ENCODE measurements around the gene TTC7B. TPM values are rescaled to one million over a fixed set of nuclear protein-coding genes. Genes with fewer than 3 reads are reported as not detected.

Gene TTC7B
- total and polyA plus RNA-seq, 2 of the 8 experiments (the other 6 are each of a cell fraction or from before 2014, with no cell fraction given): 23.7 to 34.0 TPM

DNA sequence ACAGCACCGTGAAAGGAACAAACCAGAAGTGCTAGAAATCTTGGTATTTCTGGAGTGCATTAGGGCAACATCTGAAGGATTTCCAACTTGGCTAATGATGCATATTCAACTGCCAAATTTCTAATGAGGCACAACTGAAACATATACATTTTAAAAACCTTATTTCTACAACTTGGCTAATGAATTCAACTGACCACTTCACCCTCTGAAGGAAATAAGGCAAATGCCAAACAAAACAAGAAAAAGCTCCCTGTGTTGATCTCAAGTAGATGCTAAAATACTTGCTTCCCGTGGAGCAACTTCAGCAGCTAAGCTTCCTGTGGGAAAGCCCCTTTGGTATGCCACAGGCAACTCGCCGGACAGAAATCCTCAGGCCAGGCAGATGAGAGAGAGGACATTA lies 167.1 kb downstream of the TTC7B start (continued):
- TF ChIP-seq, protein P1, sequence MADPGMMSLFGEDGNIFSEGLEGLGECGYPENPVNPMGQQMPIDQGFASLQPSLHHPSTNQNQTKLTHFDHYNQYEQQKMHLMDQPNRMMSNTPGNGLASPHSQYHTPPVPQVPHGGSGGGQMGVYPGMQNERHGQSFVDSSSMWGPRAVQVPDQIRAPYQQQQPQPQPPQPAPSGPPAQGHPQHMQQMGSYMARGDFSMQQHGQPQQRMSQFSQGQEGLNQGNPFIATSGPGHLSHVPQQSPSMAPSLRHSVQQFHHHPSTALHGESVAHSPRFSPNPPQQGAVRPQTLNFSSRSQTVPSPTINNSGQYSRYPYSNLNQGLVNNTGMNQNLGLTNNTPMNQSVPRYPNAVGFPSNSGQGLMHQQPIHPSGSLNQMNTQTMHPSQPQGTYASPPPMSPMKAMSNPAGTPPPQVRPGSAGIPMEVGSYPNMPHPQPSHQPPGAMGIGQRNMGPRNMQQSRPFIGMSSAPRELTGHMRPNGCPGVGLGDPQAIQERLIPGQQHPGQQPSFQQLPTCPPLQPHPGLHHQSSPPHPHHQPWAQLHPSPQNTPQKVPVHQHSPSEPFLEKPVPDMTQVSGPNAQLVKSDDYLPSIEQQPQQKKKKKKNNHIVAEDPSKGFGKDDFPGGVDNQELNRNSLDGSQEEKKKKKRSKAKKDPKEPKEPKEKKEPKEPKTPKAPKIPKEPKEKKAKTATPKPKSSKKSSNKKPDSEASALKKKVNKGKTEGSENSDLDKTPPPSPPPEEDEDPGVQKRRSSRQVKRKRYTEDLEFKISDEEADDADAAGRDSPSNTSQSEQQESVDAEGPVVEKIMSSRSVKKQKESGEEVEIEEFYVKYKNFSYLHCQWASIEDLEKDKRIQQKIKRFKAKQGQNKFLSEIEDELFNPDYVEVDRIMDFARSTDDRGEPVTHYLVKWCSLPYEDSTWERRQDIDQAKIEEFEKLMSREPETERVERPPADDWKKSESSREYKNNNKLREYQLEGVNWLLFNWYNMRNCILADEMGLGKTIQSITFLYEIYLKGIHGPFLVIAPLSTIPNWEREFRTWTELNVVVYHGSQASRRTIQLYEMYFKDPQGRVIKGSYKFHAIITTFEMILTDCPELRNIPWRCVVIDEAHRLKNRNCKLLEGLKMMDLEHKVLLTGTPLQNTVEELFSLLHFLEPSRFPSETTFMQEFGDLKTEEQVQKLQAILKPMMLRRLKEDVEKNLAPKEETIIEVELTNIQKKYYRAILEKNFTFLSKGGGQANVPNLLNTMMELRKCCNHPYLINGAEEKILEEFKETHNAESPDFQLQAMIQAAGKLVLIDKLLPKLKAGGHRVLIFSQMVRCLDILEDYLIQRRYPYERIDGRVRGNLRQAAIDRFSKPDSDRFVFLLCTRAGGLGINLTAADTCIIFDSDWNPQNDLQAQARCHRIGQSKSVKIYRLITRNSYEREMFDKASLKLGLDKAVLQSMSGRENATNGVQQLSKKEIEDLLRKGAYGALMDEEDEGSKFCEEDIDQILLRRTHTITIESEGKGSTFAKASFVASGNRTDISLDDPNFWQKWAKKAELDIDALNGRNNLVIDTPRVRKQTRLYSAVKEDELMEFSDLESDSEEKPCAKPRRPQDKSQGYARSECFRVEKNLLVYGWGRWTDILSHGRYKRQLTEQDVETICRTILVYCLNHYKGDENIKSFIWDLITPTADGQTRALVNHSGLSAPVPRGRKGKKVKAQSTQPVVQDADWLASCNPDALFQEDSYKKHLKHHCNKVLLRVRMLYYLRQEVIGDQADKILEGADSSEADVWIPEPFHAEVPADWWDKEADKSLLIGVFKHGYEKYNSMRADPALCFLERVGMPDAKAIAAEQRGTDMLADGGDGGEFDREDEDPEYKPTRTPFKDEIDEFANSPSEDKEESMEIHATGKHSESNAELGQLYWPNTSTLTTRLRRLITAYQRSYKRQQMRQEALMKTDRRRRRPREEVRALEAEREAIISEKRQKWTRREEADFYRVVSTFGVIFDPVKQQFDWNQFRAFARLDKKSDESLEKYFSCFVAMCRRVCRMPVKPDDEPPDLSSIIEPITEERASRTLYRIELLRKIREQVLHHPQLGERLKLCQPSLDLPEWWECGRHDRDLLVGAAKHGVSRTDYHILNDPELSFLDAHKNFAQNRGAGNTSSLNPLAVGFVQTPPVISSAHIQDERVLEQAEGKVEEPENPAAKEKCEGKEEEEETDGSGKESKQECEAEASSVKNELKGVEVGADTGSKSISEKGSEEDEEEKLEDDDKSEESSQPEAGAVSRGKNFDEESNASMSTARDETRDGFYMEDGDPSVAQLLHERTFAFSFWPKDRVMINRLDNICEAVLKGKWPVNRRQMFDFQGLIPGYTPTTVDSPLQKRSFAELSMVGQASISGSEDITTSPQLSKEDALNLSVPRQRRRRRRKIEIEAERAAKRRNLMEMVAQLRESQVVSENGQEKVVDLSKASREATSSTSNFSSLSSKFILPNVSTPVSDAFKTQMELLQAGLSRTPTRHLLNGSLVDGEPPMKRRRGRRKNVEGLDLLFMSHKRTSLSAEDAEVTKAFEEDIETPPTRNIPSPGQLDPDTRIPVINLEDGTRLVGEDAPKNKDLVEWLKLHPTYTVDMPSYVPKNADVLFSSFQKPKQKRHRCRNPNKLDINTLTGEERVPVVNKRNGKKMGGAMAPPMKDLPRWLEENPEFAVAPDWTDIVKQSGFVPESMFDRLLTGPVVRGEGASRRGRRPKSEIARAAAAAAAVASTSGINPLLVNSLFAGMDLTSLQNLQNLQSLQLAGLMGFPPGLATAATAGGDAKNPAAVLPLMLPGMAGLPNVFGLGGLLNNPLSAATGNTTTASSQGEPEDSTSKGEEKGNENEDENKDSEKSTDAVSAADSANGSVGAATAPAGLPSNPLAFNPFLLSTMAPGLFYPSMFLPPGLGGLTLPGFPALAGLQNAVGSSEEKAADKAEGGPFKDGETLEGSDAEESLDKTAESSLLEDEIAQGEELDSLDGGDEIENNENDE (IDR thresholded peaks at IDR 0.05; ENCODE audit: insufficient replicate concordance, low read length): no peak
- TF ChIP-seq SIRT6 (IDR thresholded peaks at IDR 0.05; ENCODE audit: low read length) (no peak), CBX5 (IDR thresholded peaks at IDR 0.05; ENCODE audit: low read depth, low read length) (no peak), NANOG (IDR thresholded peaks at IDR 0.05; ENCODE audit: insufficient read depth, low read depth, low read length, poor library complexity, severe bottlenecking) (no peak)
